Activated CD4-positive, alpha-beta T cell treated with anti-CD3 and anti-CD28 coated beads, Interleukin-2, amount 50 U/mL, for 16 hours (primary cell): ENCODE data around the gene ZSCAN26.

ENCODE experiments used
- DNase-seq: peaks from one replicate; pipeline ENCODE4 v3.0.0-alpha.2; 2020

Gene ZSCAN26

DNA sequence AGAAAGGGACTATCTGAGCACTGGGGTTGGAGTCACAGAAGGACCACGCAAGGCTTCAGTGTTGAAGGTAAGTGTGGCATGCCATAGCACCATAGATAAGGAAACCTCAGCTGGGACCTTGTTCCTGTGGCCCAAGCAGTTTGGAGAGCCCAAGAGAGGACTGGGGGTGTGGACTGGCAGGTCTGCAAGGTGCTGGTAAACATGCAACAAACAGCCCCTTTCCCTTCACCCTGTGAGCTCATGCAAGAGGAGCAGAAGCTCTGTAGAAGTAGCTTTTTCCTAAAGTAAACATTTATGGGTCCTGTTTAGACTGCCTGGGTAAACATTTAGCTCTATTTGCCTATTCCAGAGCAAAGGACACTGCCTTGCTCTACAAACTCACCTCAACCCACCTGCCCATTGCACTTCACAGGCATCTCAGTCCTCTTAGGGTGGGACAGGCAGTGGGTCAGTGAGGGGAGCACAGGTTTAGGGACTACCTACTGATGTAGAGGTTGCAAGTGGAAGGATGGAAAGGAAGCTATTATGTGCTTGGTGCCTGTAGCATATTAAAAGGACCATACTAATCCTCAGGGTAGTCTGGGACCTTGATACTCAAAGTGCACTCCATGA is 57.0 kb downstream of the ZSCAN26 start:
- no peak for DNase-seq

DNA sequence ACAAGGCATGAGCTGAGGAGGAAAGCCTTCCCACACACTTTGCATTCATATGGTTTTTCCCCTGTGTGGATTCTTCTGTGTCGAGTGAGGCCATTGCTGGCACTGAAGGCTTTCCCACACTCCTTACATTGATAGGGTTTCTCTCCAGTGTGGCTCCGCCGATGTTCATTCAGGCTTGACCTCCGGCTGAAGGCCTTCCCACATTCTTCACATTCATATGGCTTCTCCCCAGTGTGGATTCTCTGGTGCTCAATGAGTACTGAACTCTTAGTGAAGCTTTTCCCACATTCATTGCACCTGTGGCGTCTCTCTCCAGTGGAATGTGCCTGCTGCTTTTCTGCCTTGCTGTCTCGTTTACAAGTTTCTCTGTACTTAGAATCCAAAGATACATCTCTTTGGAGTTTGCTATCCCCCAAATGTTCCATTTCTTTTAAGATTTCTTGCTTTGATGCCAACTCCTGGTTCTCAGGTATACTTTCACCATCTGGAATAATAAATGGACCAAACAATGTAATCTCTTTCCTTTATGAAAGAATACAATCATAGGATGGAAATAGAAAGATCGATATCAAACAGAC is 59.5 kb downstream of the ZSCAN26 start:
- no peak for DNase-seq
